HG03439 (cell line): ENCODE results near the gene NHSL1.

Source experiments
- ATAC-seq: cut with Tn5 transposase; IDR thresholded peaks from one replicate; pipeline ENCODE4 v1.9.1; 2021; ENCODE audit warnings: mild to moderate bottlenecking, moderate library complexity; ENCODE audit not compliant: unreplicated experiment

Gene NHSL1

DNA sequence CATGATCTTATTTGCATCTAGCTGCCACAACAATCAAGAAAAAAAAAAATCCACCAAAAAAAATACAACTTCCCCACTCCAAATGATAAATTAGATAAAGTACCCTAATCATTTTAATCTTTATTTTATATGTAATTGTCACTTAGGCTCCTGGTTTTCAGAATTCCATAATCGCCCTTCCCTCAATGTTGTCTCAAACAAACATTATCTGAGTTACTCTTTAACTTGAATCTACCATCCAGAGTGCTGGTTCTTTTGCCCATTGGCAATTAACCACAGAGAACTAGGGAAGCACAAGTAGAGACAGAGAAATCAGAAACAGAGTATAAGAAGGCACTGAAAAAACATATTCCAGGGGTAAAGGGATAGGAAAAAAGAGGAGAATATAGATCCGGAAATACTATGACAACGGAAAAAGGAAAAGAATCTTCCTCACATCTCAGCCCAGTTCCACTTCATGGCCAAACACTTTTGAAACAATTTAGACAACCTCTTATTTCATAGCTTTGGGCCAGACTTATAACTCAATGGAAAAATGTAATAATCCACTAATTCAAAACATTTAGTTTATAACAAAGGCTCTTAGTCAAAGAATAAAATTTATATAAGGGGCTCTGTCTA is 861 bp upstream of the NHSL1 start:
- no peak for ATAC-seq

DNA sequence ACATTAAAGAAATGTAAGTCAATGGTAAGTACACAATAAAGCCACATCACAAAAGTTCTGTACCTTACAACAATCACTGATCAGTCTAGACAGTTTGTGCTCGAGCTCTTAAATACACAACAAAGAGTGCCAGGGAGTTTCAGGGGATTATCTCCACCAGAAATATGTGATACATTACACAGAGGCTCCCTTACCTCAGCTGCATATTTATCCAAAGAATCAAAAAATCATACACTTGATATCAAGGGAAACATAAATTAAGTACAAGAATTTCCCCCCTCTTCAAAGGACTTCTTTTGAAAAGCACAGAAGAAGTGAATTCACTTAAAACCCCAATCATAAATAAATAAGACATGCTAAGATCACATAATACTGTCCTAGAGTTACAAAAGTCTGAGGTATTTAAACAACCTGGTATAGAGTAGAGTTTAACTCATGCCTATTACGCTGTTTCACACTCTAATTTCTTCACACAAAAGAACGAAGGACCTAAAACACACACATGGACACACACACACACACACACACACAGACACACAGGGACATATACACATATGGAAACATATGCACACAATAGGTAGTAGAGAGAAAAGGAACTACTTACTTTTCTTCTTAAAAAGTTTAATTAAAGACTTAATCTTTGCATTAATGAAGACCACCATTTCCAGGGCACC is 528 bp downstream of the NHSL1 start:
- ATAC-seq, result no peak

DNA sequence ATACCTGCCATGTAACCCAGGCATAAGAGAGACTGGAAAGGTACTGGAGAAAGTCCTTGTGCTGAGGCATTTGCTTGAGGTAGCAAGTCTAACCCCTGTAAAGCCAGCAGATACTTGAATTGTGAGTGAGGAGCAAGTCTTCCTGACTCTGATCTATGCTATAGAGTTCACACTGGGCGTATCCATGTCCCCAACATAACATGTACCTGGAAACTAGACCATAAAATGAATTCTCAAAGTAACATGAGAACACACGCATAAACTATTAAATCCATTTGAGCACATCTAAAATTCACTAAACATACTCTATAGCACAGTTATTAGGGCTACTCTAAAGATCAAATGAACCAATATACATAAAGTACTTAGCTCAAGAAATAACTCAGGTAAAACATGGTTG is 2.0 kb downstream of the NHSL1 start:
- ATAC-seq, result no peak

DNA sequence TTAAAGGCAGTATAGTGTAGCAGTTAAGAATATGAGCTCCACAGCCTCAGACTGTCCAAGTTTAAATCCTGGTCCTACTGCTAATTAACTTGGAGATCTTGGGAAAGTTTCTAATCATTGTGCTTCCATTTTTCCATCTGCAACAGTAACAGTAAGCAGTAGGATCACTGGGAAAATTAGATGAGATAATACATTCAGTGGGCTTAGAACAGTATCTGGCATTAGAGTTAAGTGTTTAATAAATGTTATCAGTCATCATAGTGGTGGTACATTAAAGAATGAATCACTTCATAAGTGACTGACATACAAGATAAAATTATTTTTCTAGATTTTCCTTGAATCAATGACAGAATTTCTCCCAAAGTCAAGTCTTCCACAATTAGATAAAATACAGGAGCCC is 5.0 kb downstream of the NHSL1 start:
- no peak for ATAC-seq

DNA sequence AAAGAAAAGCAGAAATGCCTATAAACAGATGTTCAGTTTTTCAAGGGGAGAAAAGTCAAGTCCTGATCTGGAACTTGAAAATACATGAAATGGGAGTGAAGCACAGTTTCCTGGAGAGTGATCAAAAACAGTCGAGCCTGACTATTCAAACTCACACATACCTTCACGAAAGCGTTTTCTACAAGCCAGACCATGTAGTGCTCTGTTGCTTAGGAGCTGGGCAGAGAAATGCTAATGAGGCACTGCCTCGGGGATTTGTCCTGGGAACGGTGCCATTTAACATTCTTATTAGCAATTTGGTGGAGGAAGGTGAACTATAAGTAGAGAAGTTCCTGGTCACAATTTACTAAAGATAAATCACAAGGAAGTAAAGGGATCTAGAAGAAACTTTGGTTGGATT is 5.9 kb downstream of the NHSL1 start:
- ATAC-seq, result no peak

DNA sequence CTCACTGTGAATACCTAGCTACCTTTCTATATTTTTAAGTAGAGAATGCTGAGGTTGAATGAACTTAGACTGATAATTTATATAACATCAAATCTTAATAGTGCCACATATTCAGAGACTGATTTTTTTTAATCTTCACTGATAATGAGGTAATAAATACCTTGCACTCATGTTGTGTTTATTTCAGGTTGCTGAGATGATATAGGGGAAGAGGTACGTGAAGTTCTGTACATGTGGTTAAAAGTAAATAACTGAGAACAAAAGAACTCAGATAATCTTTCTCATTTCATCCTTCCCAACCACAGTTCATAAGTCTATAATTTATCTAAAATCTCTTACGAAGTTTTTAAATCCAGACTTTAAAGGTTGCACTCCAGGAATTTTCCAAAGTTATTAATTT is 6.4 kb downstream of the NHSL1 start:
- no peak for ATAC-seq

DNA sequence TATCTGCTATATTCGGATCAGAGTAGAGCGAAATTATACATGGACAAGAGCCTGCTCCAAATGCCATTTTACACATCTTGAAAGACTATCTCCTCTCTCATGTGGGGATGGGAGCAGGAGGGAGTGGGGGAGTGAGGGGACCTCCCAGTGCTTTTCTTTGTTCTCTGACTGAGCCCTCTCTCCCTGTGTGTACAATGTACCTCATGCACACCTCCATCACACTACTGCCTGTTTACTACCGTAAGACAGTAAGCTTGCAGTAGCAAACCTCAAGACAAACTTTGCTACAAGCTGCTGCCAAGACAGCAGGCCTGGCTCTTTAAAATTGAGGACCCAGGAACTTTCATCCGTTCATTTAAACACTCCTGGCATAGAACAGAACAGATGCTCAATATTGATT is 7.2 kb downstream of the NHSL1 start:
- no peak for ATAC-seq

DNA sequence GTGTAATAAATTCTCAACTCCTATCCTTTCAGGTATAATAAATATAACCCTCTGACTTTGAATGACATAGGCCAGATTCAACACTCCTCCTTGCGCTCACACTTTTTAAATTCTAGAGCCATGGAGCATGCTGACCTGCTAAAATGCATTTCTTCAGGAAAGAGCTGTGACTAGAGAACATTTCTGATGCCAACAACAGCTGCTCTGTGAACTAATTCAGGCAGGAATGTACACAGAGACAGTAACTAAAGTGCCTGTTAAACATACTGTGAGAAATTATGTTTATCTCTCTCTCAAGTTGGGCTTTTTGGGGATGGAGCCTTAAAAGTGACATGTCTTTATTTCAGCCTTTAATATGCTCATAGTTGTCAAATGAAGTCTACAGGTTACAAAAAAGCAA is 8.3 kb downstream of the NHSL1 start:
- no peak for ATAC-seq

DNA sequence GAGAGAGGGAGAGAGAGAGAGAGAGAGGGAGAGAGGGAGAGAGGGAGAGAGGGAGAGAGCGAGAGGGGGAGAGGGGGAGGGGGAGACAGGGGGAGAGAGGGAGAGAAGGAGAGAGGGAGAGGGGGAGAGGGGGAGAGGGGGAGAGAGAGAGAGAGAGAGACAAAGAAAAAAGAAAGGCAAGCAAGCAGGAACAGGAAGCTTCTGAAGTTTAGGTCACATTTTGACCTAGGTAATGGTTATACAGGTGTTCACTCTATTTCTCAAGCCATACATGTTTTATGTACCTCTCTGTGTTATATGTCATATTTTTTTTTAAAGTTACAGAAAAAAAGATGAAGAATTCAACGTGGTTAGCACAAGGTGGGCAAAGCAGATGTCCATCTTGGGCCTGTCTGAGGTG is 9.4 kb downstream of the NHSL1 start:
- ATAC-seq, result no peak

DNA sequence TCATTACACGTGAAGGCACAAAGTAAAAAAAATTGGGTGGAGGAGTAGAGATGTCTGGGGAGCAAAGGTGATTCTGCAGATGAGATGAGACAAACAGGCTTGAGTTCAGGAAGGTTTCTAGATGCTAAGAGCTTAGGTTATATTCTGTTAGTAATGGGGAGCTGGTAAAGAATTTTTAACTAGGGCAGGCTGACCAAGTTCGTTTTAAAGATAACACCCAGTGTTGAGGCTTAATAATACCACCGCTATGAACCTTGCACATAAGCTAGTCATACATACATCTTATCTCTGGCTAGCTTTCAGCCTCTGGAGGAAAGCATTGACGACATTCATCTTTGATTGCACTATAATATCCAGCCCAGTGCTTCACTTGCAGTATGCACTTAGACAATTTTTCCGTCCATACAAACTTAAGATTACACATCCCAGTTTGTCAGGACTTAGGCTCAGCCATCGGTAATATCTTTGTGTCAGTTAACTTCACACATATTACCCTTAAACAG is 12.1 kb downstream of the NHSL1 start:
- no peak for ATAC-seq

DNA sequence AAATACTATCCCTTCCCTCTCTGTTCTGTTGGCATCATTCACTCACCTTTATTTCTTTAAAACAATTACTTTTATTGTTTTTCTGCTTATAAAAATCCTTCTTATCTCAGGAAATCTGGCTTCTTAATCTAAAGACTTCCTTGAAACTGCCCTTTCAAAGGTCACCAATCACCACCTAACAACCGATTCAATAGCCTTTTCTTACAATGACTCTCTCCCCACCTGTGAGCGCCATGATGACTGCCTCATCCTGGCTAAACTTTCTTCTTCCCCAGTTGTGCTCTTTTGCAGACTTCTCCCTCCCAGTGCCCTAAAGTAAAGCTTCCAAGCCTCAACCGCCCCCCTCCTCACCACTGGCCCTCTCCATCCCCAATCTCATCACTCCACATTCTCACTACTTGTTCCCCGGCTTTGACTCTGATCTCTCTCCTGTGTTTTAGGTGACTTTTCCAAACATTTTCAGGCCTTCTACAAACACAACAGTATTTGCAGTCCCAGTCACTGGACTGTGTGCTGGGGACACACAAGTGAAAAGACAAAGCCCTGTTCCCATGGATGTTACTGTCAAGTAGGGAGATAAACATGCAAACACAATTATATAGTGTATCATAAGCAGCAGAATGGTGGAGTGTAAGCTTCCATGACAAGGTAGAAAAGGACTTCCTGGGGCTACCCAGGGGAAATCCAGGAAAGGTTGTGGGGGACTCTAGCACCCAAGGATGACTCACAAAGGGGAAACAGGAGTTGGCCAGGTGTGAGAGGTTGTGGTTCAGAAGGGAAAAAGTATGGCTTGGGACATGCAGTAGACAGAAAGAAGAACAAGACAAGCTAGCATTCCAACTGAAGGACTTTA is 12.8 kb downstream of the NHSL1 start:
- ATAC-seq, result no peak

DNA sequence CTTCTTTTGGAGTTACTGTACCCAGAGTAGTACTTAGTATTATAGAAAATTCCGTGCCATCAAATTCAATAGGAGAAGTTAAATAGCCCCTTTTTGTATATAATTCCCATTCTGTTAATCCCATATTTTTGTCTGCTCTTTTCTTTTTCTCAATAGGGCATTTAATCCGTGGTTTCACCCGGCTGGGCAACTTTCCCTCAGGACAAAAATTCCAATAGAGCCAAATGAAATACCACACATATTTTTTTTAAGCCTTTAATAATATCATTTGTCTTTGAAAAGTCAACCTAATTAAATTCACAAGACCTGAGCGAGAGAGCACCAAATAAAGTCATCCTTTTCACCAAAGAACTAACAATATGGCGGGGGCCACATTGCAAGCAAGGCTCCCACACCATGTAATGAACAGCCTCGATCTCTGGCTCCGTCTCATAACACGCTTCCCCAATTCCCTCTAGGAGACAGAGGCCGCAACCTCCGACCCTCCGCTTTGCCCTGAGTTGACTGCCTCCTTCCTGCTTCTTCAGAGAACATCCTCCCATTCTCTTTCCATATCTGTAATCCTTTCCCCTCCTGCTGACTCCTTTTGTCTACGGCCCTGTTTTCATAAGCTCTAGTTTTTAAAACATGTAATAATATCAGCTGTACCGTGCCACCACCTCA is 13.6 kb downstream of the NHSL1 start:
- no peak for ATAC-seq

DNA sequence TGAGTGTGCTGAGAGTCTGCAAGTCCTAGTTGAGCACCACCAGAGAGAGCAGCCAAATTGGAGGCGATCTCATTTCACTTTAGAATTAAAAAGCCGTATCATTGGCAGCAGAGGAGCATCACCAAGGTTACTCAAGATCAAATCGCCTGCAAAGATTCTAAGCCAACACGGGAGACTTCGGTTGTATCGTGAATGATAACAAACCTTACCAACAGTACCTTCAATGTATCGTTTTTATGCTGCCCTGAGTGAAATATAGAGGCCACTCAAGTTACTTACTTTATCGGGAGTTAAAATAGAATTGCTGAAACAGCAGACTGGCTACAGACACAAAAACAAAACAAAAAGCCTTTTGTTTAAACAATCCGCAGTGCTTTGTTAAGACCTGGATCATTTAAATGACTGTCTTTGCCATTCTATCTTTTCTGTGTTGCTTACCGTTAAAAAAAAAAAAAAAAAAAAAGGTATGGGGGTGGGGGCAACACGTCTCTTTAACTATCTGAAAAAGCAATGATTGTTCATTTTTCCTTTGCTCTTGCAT is 14.2 kb downstream of the NHSL1 start:
- no peak for ATAC-seq

DNA sequence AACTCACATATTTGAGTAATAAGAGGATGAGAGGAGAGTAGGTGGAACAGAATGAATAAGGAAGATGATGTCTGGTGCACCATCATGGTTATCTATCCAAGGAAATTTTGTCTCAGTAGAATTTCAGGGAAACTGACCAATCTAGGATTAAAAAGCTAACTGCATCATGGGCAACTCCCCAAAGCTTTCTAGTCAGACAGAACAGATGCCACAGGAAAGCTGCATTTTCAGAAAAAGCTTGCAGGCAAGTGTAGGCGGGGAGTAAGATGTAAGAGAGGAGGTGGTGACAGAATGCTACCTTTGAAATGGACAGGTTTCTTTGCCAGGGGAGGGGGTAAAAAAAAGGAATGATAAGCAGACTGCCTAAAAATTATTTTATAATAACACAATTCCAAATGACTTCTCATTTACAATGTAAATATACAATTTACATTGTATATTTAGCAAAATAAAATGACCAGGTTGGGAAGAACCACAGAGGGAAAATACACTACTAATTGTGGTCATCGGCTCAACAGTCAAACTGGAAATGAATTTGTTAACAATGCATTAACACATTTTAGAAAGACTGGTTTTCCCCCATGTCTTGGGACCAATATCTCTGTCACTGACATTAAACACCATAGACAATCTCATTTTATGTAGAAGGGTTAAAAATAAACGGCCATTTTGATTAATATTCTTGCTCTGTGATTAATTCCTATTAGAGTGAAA is 15.1 kb downstream of the NHSL1 start:
- no peak for ATAC-seq

DNA sequence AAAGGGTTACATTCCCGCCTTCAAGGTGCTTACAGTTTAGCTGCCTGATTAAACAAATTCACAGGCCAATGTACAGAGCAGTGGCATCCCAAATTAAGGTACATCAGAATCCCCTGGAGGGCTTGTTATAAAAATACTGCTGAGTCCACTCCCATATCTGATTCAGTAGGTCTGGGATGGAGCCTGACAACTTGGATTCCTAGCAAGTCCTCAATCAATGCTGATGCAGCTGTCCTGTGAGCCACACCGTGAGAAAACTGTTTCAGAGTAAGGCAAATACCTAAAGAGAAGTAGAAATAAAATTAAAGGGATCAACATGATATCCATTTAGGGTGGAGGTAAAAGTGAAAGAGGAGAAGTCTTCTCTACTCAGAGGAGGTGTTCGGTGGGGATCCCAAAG is 16.5 kb downstream of the NHSL1 start:
- ATAC-seq, result no peak

DNA sequence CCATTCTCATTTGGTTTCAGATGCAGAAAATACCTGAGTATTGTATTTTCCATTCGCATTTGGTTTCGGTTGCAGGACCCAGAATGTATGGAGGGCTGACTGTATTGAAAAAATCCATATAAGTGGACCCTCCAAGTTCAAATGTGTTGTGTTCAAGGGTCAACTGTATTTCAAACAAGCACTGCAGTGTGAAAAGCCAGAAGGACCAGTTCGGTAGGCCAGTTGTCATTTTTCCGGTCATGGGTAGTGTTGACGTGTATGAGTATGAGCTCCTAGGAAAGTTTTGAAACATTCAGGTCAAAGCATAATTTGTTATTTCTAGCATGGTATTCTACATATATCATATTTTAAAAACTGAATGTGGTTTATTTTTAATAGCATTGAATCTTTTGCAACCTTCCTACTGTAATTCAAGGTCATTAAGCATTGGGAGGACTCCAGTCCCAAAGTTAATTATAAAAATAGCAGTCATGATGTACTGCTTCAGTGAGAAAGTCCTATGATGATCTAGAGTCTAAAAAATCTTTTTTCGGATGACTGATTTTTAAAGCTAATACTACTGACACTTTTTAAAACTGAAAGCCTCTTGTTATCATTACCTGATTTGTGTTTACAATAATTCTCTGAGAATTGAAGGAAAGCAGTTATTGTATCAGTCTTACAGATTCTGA is 18.9 kb downstream of the NHSL1 start:
- ATAC-seq, result no peak

DNA sequence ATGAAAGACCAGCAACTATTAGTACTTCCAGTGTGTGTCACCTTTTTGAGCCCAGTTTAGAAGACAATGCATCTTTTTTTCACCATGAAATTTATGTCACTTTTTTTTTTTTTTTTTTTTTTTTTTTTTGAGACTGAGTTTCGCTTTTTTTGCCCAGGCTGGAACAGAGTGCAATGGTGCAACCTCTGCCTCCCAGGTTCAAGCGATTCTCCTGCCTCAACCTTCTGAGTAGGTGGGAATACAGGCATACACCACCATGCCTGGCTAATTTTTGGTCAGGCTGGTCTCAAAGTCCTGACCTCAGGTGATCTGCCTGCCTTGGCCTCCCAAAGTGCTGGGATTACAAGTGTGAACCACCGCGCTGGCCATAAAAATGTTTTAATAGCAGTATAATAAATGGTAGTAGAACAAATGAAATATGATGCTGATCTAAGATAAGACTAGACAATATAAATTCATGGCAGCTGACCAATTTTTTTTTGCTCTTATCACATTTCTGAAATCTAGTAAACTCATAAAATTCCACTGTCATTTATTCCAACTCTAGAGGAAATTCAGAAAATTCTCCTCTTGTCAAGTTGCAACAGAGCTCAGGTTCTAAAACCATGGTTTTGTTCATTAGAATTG is 21.3 kb downstream of the NHSL1 start:
- no peak for ATAC-seq

DNA sequence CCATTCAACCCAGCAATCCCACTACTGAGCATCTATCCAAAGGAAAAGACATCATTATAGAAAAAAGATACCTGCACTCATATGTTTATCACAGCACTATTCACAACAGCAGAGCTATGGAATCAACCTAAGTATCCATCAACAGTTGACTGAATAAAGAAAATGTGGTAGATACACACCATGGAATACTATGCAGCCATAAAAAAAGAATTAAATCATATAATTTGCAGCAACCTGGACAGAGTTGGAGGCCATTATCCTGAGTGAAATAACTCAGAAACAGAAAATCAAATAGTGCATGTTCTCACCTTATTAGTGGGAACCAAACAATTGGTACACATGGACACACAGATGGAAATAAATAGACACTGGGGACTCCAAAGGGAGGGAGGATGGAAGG is 23.2 kb downstream of the NHSL1 start:
- ATAC-seq, result no peak

DNA sequence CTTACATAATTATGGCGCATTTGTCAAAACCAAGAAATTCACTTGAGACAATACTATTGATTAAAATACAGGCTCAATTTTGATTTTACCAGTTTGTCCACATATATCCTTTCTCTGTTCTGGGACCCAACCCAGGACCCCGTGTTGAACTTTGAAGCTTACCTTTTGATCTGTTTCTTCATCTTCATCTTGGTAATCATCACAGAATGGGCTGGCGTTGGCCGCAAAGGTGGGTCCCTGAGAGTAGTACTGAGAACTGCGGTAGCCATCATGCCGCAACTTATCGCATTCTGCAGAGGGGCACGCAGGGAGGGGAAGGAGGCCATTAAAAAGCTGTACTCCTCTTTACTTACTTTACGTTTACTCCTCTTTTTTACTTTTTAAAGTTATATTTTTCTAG is 26.1 kb downstream of the NHSL1 start:
- no peak for ATAC-seq
